Activated naive CD8-positive, alpha-beta T cell (primary cell): ENCODE data around the gene KIF5A.
"Not testable (repeated sequence)": the region's sequence is repeated elsewhere in the genome, so short reads cannot be mapped to it uniquely, and the experiment has no call there.

ENCODE experiments used
- H3K27ac Mint-ChIP-seq: one replicate; pipeline ENCODE4 v1.8.0; 2021; ENCODE audit warnings: mixed read lengths
- H3K27me3 Mint-ChIP-seq: one replicate; pipeline ENCODE4 v1.8.0; 2021; ENCODE audit warnings: mixed read lengths
- H3K36me3 Mint-ChIP-seq: one replicate; pipeline ENCODE4 v1.8.0; 2021; ENCODE audit warnings: mixed read lengths
- H3K4me1 Mint-ChIP-seq: one replicate; pipeline ENCODE4 v1.8.0; 2021; ENCODE audit warnings: low read depth, mixed read lengths
- H3K4me3 Mint-ChIP-seq: one replicate; pipeline ENCODE4 v1.8.0; 2021; ENCODE audit warnings: mild to moderate bottlenecking, mixed read lengths
- H3K9me3 Mint-ChIP-seq: one replicate; pipeline ENCODE4 v1.8.0; 2021; ENCODE audit warnings: low read depth, mixed read lengths

The KIF5A gene

GRCh38 chr12:57588951-57589610 is 39.2 kb downstream of the KIF5A start:
- H3K4me3 Mint-ChIP-seq, H3K9me3 Mint-ChIP-seq, H3K27ac Mint-ChIP-seq, H3K27me3 Mint-ChIP-seq, H3K36me3 Mint-ChIP-seq: not testable (repeated sequence)
- peaks cover 27% of the 10 kb centered on the region for H3K4me1 Mint-ChIP-seq

DNA sequence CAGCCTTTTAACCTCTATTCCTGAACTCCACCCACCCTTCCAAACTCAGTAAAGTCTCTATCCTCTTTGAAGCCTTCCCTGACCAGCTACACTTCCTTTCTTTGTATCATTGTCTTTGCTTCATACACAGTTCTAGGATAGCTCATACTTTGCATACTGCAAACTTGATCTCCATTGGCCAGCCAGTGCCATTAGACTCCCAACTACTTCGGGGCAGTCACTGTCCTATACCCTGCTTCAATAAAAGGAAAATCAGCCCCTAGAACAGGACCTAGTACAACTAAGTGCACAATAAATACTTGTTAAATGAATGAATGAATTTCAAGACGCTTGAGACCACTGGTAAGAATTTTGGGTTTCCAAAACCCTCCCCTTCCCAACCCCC is 40.6 kb downstream of the KIF5A start:
- no peaks in the 10 kb centered on the region for H3K36me3 Mint-ChIP-seq
- H3K9me3 Mint-ChIP-seq = no peaks in the 10 kb centered on the region
- peak overlapping the region; percentile 86 for H3K4me3 Mint-ChIP-seq
- H3K27me3 Mint-ChIP-seq = no peaks in the 10 kb centered on the region
- H3K4me1 Mint-ChIP-seq = peaks cover 27% of the 10 kb centered on the region
- peak overlapping the region; percentile 82 for H3K27ac Mint-ChIP-seq

DNA sequence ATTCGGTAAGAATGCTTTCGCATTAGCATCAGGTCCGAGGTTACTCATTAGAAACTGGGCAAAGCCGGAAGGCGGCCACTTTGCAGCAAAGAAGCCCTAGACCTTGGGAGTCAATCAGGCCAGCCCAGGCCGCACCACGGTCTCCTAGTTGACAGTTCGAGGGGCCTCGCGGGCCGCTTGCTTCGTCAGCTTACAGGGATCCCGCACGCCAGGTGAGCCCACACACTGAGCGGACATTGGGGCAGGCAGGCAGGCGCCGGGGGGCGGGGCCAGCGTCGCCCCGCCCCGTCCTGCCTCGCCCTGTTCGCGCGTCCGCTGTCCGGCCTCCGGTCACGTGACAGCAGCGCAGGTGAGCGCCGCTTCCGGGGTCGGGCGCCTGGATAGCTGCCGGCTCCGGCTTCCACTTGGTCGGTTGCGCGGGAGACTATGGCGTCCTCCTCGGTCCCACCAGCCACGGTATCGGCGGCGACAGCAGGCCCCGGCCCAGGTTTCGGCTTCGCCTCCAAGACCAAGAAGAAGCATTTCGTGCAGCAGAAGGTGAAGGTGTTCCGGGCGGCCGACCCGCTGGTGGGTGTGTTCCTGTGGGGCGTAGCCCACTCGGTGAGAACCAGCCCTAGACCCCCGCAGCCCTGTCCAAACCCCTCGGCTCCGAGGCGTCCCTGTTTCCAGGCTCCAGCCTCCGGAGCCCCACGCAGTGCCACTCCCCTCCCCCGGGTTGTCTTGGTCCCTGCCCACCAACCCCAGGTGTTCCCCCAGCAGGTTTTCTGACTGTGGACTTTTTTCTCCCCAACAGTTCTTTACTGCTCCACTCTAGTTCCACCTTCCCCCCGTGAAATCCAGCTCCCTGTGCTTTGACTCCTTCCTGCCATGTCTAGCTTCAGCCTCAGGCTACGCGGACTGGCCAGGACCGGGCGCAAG is 41.3 kb downstream of the KIF5A start, which contains the start of gene PIP4K2C:
Gene PIP4K2C, plus strand, starts transcription at position 329 of the 918 bp plus-strand sequence. Its CDS starts 98 bp downstream, at position 427.
- Mint-ChIP-seq H3K27me3 (no peaks in the 10 kb centered on the region), H3K36me3 (no peaks in the 10 kb centered on the region), H3K4me3 (peak within 1 kb of the TSS; percentile 86), H3K4me1 (peaks cover 27% of the 10 kb centered on the region), H3K27ac (peak within 1 kb of the TSS; percentile 82), H3K9me3 (no peaks in the 10 kb centered on the region)

DNA sequence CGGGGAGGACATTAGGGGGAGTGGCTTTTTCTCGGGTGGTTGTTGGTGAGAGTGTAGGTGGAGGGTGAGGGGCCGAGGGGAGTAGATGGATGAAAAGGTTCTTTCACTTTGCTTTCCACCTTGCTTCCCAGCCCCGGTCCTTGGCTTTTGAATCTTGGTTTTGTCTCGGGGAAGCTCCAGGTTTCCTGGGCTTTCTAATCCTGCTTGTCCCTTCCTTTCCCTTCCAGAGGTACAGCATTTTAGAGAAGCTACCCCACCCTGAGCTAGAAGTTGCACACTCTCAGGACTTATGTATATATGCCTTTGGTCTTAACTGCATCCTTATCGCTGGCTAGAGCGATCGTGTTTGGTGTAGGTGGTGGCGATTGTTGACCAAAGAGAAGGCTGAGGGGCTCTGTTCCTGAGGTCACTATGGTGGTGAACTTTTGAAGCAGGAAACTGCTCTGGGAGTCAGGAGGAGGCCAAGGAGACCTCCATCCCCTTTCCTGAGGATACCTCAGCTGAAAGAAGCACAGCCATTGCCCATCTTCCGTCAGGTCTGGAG is 42.0 kb downstream of the KIF5A start:
- H3K27me3 Mint-ChIP-seq = no peaks in the 10 kb centered on the region
- no peaks in the 10 kb centered on the region for H3K9me3 Mint-ChIP-seq
- H3K4me1 Mint-ChIP-seq = peaks cover 27% of the 10 kb centered on the region
- H3K27ac Mint-ChIP-seq = peak overlapping the region; percentile 77
- H3K4me3 Mint-ChIP-seq = peak overlapping the region; percentile 86
- H3K36me3 Mint-ChIP-seq = no peaks in the 10 kb centered on the region

- Mint-ChIP-seq H3K36me3 (no peaks in the 10 kb centered on the region), H3K4me3 (peak overlapping the region; percentile 86), H3K27me3 (no peaks in the 10 kb centered on the region), H3K4me1 (peaks cover 27% of the 10 kb centered on the region), H3K9me3 (no peaks in the 10 kb centered on the region), H3K27ac (peak overlapping the region; percentile 77)
Measured at GRCh38 chr12:57592551-57593165, 42.8 kb downstream of the KIF5A start.

- H3K27ac Mint-ChIP-seq = no peak overlapping the region
- no peaks in the 10 kb centered on the region for H3K27me3 Mint-ChIP-seq
- peak overlapping the region; percentile 86 for H3K4me3 Mint-ChIP-seq
- peaks cover 27% of the 10 kb centered on the region for H3K4me1 Mint-ChIP-seq
- no peaks in the 10 kb centered on the region for H3K36me3 Mint-ChIP-seq
- no peaks in the 10 kb centered on the region for H3K9me3 Mint-ChIP-seq
Measured at GRCh38 chr12:57593187-57593586, 43.3 kb downstream of the KIF5A start.

GRCh38 chr12:57600395-57600794 is 50.6 kb downstream of the KIF5A start:
- peaks cover 7% of the 10 kb centered on the region for H3K36me3 Mint-ChIP-seq
- no peaks in the 10 kb centered on the region for H3K27me3 Mint-ChIP-seq
- no peak overlapping the region for H3K4me3 Mint-ChIP-seq
- H3K4me1 Mint-ChIP-seq = peaks cover 22% of the 10 kb centered on the region
- no peaks in the 10 kb centered on the region for H3K9me3 Mint-ChIP-seq
- H3K27ac Mint-ChIP-seq = no peak overlapping the region

- H3K27ac Mint-ChIP-seq = no peak overlapping the region
- peaks cover 28% of the 10 kb centered on the region for H3K4me1 Mint-ChIP-seq
- no peak overlapping the region for H3K4me3 Mint-ChIP-seq
- H3K9me3 Mint-ChIP-seq = no peaks in the 10 kb centered on the region
- no peaks in the 10 kb centered on the region for H3K27me3 Mint-ChIP-seq
- peaks cover 7% of the 10 kb centered on the region for H3K36me3 Mint-ChIP-seq
Measured at GRCh38 chr12:57602544-57602943, 52.7 kb downstream of the KIF5A start.

DNA sequence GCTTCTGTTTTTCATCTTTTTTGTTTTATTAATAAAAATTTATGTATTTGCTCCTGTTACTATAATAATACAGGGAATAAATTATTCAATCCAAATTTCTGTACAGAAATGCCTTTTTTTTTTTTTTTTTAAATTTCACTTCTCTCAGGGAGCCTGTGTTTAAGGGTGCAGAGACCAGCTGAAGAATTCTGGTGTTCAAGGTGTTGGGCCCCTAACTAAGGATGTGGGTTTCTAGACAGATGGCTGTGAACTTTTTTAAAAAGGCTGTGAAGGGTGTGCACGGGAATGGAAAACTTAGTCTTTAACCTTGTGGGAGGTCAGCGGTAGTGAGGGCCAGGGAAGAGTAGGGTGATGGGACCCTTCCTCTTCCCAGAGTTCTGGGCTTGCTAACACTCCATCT is 53.5 kb downstream of the KIF5A start:
- H3K9me3 Mint-ChIP-seq = no peaks in the 10 kb centered on the region
- H3K4me1 Mint-ChIP-seq = peaks cover 28% of the 10 kb centered on the region
- H3K36me3 Mint-ChIP-seq = peaks cover 7% of the 10 kb centered on the region
- H3K4me3 Mint-ChIP-seq = peak overlapping the region; percentile 86
- H3K27ac Mint-ChIP-seq = peak overlapping the region; percentile 75
- H3K27me3 Mint-ChIP-seq = no peaks in the 10 kb centered on the region

DNA sequence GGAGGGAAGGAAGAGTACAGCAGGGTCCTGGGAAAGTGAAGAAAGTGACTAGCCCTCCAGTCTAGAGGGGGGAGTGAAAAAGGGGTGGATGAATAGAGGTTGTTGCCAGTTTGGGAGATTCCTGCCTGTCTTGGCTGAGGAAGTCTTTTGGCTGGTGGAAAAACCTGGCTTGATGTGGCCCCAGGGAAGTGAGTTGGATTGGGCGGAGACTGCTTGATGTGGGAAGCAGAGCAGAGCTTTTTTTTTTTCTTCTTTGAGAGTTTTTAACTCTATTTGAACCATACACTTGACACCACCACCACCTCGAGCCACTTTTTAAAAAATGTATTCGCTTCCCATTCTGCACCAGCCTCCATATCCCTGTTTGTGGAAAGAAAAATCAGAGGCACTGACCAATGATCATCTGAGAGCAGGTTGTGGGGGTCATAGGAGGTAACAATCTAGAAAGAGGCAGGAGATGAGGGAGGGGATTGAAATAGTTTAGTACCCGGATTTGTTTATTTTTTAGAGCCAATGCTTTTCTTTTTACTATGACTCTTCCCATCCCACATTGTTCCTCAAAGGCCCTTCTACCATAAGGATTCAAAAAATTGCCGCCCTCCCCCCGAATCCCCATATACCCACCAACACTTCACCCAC is 54.1 kb downstream of the KIF5A start:
- Mint-ChIP-seq H3K4me1 (peaks cover 28% of the 10 kb centered on the region), H3K9me3 (no peaks in the 10 kb centered on the region), H3K27ac (peak overlapping the region; percentile 75), H3K36me3 (peaks cover 7% of the 10 kb centered on the region), H3K4me3 (peak overlapping the region; percentile 86), H3K27me3 (no peaks in the 10 kb centered on the region)

- Mint-ChIP-seq H3K4me3 (peak within 1 kb of the TSS; percentile 86), H3K27me3 (no peaks in the 10 kb centered on the region), H3K9me3 (no peaks in the 10 kb centered on the region), H3K4me1 (peaks cover 28% of the 10 kb centered on the region), H3K27ac (peak within 1 kb of the TSS; percentile 86), H3K36me3 (peaks cover 7% of the 10 kb centered on the region)
Measured at GRCh38 chr12:57604454-57604991, 54.7 kb downstream of the KIF5A start, which contains the start of gene DTX3. Gene DTX3 (plus strand): TSS chr12:57604824. CDS start chr12:57606518, 1,694 bp downstream.

- peaks cover 29% of the 10 kb centered on the region for H3K4me1 Mint-ChIP-seq
- H3K36me3 Mint-ChIP-seq = peaks cover 7% of the 10 kb centered on the region
Measured at GRCh38 chr12:57604992-57605810, 55.4 kb downstream of the KIF5A start.

DNA sequence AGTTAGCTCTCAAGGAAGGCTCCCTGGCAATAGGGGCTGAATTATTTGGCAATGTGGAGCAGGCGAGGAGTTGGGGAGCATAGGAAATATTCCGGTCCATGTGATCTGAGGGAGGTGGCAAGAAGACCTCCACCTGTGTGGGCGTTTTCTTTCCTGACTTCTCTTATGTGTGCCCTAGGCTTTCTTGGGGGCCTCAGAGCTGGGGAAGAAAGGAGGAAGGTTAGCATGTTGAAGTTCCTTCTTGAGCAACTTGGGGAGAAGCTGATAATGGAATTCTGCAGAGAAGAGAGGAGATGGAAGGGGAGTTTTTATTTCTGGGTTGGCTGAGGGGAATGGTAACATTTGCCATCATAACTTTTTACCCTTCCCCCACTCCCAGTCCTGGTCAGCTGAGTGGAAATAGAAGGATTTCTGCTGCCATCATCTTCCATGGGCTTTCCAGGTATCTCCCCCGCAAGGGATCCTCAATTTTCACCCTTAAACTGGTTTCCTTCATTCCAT is 56.0 kb downstream of the KIF5A start:
- H3K27ac Mint-ChIP-seq = peak overlapping the region; percentile 86
- peaks cover 35% of the 10 kb centered on the region for H3K4me1 Mint-ChIP-seq
- no peaks in the 10 kb centered on the region for H3K27me3 Mint-ChIP-seq
- peak overlapping the region; percentile 86 for H3K4me3 Mint-ChIP-seq
- H3K9me3 Mint-ChIP-seq = no peaks in the 10 kb centered on the region
- peaks cover 7% of the 10 kb centered on the region for H3K36me3 Mint-ChIP-seq

More at GRCh38 chr12:57604992-57605810, 55.4 kb downstream of the KIF5A start:
- no peaks in the 10 kb centered on the region for H3K9me3 Mint-ChIP-seq
- H3K4me3 Mint-ChIP-seq = peak overlapping the region; percentile 86
- peak overlapping the region; percentile 86 for H3K27ac Mint-ChIP-seq
- H3K27me3 Mint-ChIP-seq = no peaks in the 10 kb centered on the region
